NCI-H345 treated with DMSO at 0.1 percent for 48 hours (cell line): ENCODE results near the gene ZBTB7C.

Experiments
- DNase-seq: peaks from one replicate; lab custom pipeline; 2025; ENCODE audit not compliant: unreplicated experiment; lab: John Stamatoyannopoulos, UW

The ZBTB7C gene

DNA sequence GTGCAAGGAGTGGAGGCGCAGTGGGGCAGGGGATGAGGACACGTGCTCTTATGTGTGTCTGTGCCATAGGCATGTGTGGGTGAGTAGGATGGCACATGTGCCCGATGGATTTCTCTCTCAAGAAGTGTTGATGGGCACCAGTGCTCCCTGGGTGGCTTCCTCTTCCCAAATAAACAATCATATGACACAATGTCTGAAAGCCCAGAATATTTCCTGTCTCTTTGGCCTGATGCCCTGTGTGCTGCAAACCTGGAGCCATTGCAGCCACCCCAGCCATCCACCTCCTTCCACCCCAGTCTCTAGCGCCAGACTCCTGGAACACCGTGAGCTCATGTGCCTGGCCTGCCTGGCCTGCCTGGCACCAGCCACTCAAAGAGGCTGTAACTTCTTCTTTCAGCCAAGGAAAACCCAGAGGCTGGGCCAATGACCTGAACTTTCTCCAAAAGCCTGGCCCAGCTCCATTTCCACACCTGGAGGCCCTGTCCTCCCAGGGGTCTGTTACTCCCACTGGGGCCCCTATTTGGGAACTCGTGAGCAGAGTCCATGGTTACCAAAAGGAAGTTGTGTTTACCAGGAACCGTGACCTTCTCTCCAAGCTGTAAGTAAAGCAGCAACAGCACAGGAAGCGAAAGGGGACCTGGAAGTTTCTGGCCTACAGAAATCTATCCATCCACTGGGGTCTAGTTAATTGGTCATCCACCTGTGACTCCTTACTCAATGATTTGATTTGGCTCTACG lies 9.5 kb upstream of the ZBTB7C start:
- no peak for DNase-seq

DNA sequence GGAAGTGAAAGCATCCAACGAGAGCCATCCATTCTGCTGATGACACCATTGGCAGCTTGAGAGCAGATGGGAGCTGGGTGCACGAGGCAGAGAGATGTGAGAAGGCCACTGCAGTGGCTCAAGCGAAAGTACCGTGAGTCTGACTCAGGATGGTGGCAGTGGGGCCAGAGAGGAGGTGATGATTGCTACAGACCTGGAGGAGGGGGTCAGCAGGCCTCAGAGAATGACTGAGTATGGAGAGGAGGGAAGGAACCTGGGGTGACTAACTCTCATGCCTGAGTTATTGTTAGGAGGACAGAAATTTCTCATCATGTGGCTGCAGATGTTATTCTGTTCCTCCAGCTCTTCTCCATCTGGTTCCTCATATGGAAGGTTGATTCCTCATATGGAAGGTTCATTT lies 8.8 kb upstream of the ZBTB7C start:
- DNase-seq: no peak

DNA sequence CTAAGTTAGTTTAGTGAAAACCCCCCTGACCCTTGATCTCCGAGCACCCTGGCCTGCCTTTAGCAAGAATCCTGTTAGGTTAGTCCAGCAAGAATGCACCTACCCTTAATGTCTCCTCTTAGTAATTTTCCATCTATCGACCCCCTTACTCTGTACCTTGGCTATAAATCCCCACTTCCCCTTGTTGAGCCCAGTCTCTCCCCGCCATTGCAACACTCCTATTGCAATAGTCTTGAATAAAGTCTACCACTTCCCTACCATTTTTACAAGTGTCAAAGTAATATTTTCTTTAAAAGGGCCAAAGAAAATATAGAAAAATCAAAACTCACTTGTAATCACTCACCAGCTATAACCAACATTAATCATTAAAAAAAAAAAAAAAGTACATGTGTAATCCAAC lies 4.2 kb upstream of the ZBTB7C start:
- no peak for DNase-seq

DNA sequence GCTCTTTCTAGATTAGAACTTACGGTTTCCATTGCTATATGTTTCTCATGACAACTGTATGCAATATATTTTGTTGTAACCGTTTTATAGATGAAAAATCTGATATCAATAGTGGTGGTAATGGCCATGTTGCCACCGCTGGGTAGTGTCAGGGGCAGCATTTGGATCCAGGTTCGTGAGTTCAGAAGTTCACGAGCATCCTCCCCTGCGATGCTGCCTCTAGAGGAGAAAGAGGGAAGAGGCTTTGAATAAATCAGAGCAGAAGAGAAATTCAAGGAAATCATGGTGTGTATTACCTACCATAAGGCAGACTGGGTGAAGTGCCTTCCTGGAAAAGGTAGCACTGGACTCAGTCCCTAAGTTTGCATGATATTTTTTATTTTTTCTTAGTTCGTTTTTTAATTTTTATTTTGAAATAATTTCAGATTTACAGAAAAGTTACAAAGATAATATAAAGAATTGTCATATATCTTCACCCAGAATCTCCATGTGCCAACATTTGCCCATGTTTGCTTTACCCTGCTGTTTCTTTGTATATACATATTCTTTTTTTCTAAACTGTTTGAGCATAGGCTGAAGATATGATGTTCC lies 3.3 kb upstream of the ZBTB7C start:
- DNase-seq: no peak

DNA sequence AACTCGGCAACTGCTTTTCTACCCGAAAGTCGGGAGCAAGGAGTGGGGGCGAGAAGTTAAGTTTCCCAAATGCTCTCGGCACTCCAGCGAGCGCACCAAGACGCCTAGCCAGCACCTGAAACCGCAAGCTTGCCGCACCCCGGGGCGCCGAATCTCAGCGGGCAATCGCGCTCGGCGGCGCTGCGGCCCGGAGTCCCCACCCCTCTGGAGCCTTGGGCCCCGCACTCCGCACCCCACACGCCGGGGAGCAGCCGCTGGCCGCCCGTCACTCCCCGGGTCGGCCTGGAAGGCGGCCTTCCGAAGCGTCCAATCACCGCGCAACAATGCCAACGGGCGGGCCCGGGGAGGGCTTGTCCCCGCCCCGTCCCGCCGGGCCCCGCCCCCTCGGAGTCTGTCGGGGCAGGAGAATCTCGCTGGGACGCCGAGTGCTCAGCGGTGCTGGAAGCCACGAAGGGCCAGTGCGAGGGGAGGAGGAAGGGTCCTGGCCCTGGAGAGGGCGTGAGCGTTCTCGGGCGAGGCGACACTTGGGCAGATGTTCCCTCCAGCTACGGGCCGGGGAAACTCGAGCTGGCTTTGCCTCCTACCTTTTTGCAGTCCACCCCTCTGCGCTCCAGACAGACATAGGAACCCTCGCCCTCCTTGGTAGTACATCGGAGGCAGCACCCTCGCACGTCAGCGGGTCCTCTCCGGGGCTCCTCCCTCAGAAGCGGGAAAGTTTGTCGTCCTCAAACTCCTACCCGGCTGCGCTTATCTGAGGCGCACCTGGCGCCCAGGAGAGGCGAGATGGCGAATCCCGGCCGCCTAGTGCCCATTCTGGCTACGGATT lies 1.1 kb upstream of the ZBTB7C start:
- DNase-seq: peak; percentile 89

DNA sequence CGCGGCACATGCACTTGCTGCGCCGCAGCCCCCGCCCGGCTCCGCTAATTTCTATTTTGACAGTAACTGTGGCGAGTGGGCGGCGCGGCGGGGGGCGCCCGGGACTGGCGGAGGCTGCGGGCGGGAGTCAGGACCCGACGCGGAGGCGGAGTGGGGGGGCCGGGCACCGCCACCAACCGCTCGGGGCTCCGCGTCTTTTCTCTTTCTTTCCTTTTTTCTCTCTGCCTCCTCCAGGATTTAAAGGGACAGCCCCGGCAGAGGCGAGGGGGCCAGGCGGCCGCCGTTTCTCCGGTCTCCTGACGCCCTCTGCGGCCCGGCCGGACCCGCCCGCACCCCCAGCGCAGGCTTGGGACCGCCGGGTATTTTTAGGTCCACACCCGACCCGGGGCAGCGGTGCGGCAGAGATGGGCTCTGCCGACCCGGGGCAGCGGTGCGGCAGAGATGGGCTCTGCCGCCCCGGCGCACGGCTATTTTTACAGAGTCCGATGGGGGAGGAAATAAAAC lies 460 bp upstream of the ZBTB7C start:
- peak; percentile 58 for DNase-seq

DNA sequence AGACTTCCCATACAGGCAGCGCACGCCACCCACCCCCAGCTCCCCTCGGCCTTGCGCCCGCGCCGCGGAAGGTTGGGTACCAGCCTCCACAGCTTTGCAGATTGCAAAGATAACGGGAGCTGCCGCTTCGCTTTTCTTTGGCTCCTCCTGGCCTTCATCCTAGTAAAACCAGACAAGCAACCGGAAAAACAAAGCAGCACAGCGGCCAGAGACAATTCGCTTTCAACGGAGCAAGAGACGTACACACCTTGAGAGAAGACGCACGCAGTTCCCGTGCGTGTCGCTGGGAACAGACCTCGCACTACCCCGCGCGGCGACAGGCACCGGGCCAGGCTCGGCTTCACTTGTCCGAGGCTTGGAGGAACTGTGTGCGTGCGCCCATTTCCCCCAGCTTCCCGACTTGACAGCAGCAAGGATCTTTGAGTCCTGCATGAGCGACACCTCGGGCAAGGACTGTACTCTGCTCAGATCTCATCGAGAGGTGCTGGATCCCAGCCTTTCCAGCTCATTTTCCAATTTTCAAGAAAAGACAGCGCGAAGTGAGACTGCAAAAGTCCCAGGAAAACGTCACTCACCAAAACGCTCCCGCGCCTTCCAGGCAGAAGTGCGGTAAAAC lies 964 bp downstream of the ZBTB7C start:
- DNase-seq: no peak

- DNase-seq: no peak
Observed at GRCh38 chr18:48407358-48407757, 1.8 kb downstream of the ZBTB7C start.

GRCh38 chr18:48405978-48406377 lies 3.2 kb downstream of the ZBTB7C start:
- DNase-seq: no peak

- no peak for DNase-seq
Observed at GRCh38 chr18:48404716-48405507, 4.3 kb downstream of the ZBTB7C start.

- DNase-seq: no peak
Observed at GRCh38 chr18:48402953-48403352, 6.2 kb downstream of the ZBTB7C start.

- no peak for DNase-seq
Observed at GRCh38 chr18:48399303-48400075, 9.7 kb downstream of the ZBTB7C start.

DNA sequence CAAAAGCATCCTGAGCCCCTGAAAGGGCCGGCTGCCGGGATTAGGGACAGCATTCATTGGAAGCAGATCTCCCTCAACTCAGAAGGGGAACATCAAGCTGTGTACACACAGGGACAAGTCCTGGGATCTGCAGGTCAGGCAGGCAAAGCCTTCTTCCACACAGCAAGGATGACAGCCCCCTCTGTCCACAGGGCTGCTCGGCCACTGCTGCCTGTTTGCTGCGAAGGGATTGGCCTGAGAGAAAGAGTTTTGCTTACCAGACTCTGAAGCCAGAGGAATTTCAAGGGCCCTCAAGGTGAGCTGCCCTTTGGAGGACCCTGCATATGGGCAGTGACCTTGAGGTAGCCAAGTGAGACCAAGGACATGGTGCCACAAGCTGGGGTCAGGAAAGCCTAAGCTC lies 11.1 kb downstream of the ZBTB7C start:
- DNase-seq: no peak

- DNase-seq: no peak
Observed at GRCh38 chr18:48397021-48397420, 12.2 kb downstream of the ZBTB7C start.

- no peak for DNase-seq
Observed at GRCh38 chr18:48396561-48396960, 12.6 kb downstream of the ZBTB7C start.

GRCh38 chr18:48395646-48396045 lies 13.5 kb downstream of the ZBTB7C start:
- no peak for DNase-seq

DNA sequence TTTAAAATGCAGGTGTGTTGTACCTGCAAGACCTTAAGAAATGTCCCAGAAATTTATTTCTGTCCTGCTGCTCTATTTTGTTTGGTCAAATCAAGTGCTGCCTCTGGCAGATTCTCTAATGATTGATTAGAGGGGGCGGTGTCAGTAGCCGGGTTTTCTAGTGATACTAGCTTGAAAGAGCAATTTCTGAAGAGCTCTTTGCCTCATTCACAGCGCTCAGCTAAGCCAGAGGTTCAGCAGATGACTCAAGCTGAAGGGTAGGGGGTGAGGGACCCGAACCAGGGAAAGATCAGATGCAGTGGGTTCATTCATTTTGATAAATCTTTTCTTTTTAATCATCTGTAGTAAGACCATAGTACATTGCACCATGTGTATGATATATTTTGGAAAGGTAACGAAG lies 15.0 kb downstream of the ZBTB7C start:
- DNase-seq: no peak

- no peak for DNase-seq
Observed at GRCh38 chr18:48393776-48394175, 15.4 kb downstream of the ZBTB7C start.

DNA sequence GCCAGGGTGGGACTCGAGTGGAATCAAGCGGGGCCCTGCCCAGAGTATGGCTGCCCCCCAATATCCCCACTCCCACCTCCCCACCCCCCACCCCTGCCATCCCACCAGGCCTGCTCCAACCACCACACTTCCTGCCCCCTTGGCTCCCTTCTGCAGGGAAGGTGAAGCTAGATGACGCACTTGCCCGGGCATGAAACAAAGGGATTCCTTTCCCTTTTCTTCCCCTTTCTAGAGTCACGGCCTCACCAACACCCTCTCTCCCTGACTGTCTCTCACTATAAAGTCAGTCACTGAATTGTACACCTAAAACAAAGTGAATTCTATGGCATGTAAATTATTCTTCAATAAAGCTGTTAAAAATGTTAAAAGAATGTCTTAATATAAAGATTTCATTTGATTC lies 16.0 kb downstream of the ZBTB7C start:
- DNase-seq: no peak

DNA sequence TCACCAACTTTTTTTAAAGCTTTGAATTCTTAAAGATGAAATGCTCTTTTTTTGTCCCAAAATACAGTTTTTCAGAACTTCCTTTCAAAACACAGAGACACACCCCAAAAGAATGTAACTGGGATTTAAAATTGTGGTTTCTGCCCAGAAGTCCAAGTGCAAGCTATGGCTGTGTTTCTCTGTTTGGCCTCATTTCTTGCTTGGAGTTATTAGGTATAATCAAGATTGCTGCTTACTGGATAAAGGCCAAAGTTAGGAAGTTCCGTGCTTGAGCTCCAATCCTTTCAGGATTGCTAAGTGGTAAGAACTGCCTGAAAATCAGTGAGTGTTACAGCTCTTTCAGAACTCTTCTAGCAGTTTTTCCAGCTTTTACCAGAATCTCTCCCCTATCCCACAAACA lies 16.9 kb downstream of the ZBTB7C start:
- no peak for DNase-seq
